Loucy (cell line): Measurements from ENCODE around the gene SLC9A3.

ENCODE experiments used
- H2AFZ ChIP-seq: fragments of 200-600 bp; sonication (generic); 2 replicates; pipeline ENCODE4 v1.6.0; 2016; ENCODE audit warnings: antibody characterized with exemption, mild to moderate bottlenecking, low read length, moderate library complexity
- H3F3A ChIP-seq: fragments of 200-600 bp; 2 replicates; pipeline ENCODE4 v1.6.0; 2016; ENCODE audit warnings: antibody characterized with exemption, low read depth, mild to moderate bottlenecking
- H3K27me3 ChIP-seq: fragments of 200-600 bp; sonication (generic); 2 replicates; pipeline ENCODE4 v1.6.1; 2014; ENCODE audit warnings: low read length, mild to moderate bottlenecking; ENCODE audit not compliant: insufficient read depth, poor library complexity, severe bottlenecking
- H3K36me3 ChIP-seq: fragments of 200-600 bp; sonication (generic); 2 replicates; pipeline ENCODE4 v1.6.1; 2016; ENCODE audit warnings: low read length; ENCODE audit not compliant: insufficient read depth
- H3K4me1 ChIP-seq: fragments of 200-600 bp; sonication (generic); 2 replicates; pipeline ENCODE4 v1.5.1; 2014; ENCODE audit warnings: low read length, mild to moderate bottlenecking; ENCODE audit not compliant: insufficient read depth, poor library complexity, severe bottlenecking
- H3K4me2 ChIP-seq: fragments of 200-600 bp; sonication (generic); 2 replicates; pipeline ENCODE4 v1.6.0; 2014; ENCODE audit warnings: antibody characterized with exemption, low read length, low read depth, mild to moderate bottlenecking; ENCODE audit not compliant: poor library complexity, severe bottlenecking
- H3K4me3 ChIP-seq: fragments of 200-600 bp; sonication (generic); 2 replicates; pipeline ENCODE4 v1.5.1; 2014; ENCODE audit warnings: low read length, mild to moderate bottlenecking, mixed read lengths; ENCODE audit not compliant: poor library complexity, severe bottlenecking
- H3K79me2 ChIP-seq: fragments of 200-600 bp; sonication (generic); 2 replicates; pipeline ENCODE4 v1.6.1; 2014; ENCODE audit warnings: low read length; ENCODE audit not compliant: insufficient read depth
- H3K9ac ChIP-seq: fragments of 200-600 bp; sonication (generic); 2 replicates; pipeline ENCODE4 v1.6.0; 2014; ENCODE audit warnings: mild to moderate bottlenecking, low read depth, low read length, moderate library complexity; ENCODE audit not compliant: poor library complexity, severe bottlenecking
- H3K9me2 ChIP-seq: fragments of 200-600 bp; sonication (generic); replicated peaks from 2 replicates; pipeline ENCODE4 v1.6.1; 2016; ENCODE audit warnings: low read depth, low read length, mixed read lengths
- H3K9me3 ChIP-seq: fragments of 200-600 bp; sonication (generic); 2 replicates; pipeline ENCODE4 v1.6.1; 2014; ENCODE audit warnings: mild to moderate bottlenecking, antibody characterized with exemption, low read length, low read depth; ENCODE audit not compliant: insufficient read depth
- H4K20me1 ChIP-seq: fragments of 200-600 bp; sonication (generic); 2 replicates; pipeline ENCODE4 v1.6.0; 2014; ENCODE audit warnings: antibody characterized with exemption, low read length, mild to moderate bottlenecking; ENCODE audit not compliant: insufficient read depth, poor library complexity, severe bottlenecking
- CTCF ChIP-seq: fragments of 200-600 bp; sonication (generic); conservative IDR thresholded peaks from 2 replicates; pipeline ENCODE4 v1.5.1; 2014; ENCODE audit warnings: mild to moderate bottlenecking, antibody characterized with exemption, low read length
- EZH2phosphoT487 ChIP-seq: fragments of 200-600 bp; IDR thresholded peaks from 2 replicates; pipeline ENCODE4 v1.6.1; 2018; ENCODE audit warnings: antibody characterized with exemption, mild to moderate bottlenecking, moderate library complexity, borderline replicate concordance

Gene SLC9A3

GRCh38 chr5:537621-538071 lies 13.4 kb upstream of the SLC9A3 start:
- H4K20me1 ChIP-seq = no peaks in the 10 kb centered on the region

GRCh38 chr5:537098-537497 lies 12.8 kb upstream of the SLC9A3 start:
- no peak for TF ChIP-seq CTCF
- TF ChIP-seq EZH2phosphoT487 = no peak
- no peaks in the 10 kb centered on the region for H3K27me3 ChIP-seq
- no peaks in the 10 kb centered on the region for H3K4me1 ChIP-seq

More at GRCh38 chr5:537621-538071, 13.4 kb upstream of the SLC9A3 start:
- no peak overlapping the region for H3K4me2 ChIP-seq
- H3K4me1 ChIP-seq = peaks cover 3% of the 10 kb centered on the region
- H3K36me3 ChIP-seq = no peaks in the 10 kb centered on the region
- TF ChIP-seq EZH2phosphoT487 (no peak), CTCF (no peak)
- H3K4me3 ChIP-seq = no peak overlapping the region
- no peaks in the 10 kb centered on the region for H3K79me2 ChIP-seq
- H3K27me3 ChIP-seq = no peaks in the 10 kb centered on the region
- no peak overlapping the region for H2AFZ ChIP-seq
- H3K9ac ChIP-seq = no peak overlapping the region
- no peaks in the 10 kb centered on the region for H3K9me2 ChIP-seq
- H3F3A ChIP-seq = no peaks in the 10 kb centered on the region
- no peaks in the 10 kb centered on the region for H3K9me3 ChIP-seq

GRCh38 chr5:535846-536698 lies 11.8 kb upstream of the SLC9A3 start:
- H3K4me2 ChIP-seq = no peak overlapping the region

More at GRCh38 chr5:537098-537497, 12.8 kb upstream of the SLC9A3 start:
- no peak overlapping the region for H3K4me2 ChIP-seq
- no peak overlapping the region for H3K9ac ChIP-seq
- H3F3A ChIP-seq = no peaks in the 10 kb centered on the region
- H4K20me1 ChIP-seq = no peaks in the 10 kb centered on the region
- H3K9me3 ChIP-seq = no peaks in the 10 kb centered on the region
- H3K9me2 ChIP-seq = no peaks in the 10 kb centered on the region
- H2AFZ ChIP-seq = no peak overlapping the region
- no peaks in the 10 kb centered on the region for H3K36me3 ChIP-seq
- H3K4me3 ChIP-seq = no peak overlapping the region
- no peaks in the 10 kb centered on the region for H3K79me2 ChIP-seq

More at GRCh38 chr5:535846-536698, 11.8 kb upstream of the SLC9A3 start:
- Histone ChIP-seq H3K9me2 (no peaks in the 10 kb centered on the region), H3K9ac (no peak overlapping the region), H3K36me3 (no peaks in the 10 kb centered on the region), H4K20me1 (no peaks in the 10 kb centered on the region), H3K4me3 (no peak overlapping the region), H2AFZ (no peak overlapping the region), H3K9me3 (no peaks in the 10 kb centered on the region), H3K79me2 (no peaks in the 10 kb centered on the region), H3F3A (no peaks in the 10 kb centered on the region), H3K27me3 (no peaks in the 10 kb centered on the region), H3K4me1 (no peaks in the 10 kb centered on the region)
- no peak for TF ChIP-seq EZH2phosphoT487
- no peak for TF ChIP-seq CTCF
